GM12878 (cell line): ENCODE measurements around the gene TIGD4. TPM values are rescaled to one million over a fixed set of nuclear protein-coding genes. Genes with fewer than 3 reads are reported as not detected.

Experiments used
- ATAC-seq: fragments of 200-7000 bp; cut with Tn5 transposase; 3 replicates; pipeline ENCODE4 v1.9.1; 2020; ENCODE audit warnings: mild to moderate bottlenecking, moderate library complexity
- BruUV-seq: library from RNA; stranded (reverse); fragments of 400-500 nt; replicated peaks from 2 replicates; lab custom pipeline; 2021; lab: Mats Ljungman, UMichigan
- CTCF ChIA-PET: fragments of 300-600 bp; sonication (Branson Sonifier 250); formaldehyde crosslinking; extraction: SDS; loops from one replicate; lab custom pipeline; 2021; ENCODE audit warnings: inconsistent platforms; lab: Yijun Ruan, JAX
- POLR2A ChIA-PET: fragments of 350-600 bp; formaldehyde crosslinking; extraction: SDS; loops from one replicate; lab custom pipeline; 2021; ENCODE audit warnings: inconsistent platforms; lab: Charles Lee
- RAD21 ChIA-PET: fragments of 300-600 bp; sonication (Branson Sonifier 250); formaldehyde crosslinking; loops from one replicate; lab custom pipeline; 2023; ENCODE audit warnings: antibody characterized with exemption; ENCODE audit not compliant: unreplicated experiment; lab: Charles Lee
- SMC1A ChIA-PET: fragments of 300-600 bp; sonication (Branson Sonifier 250); formaldehyde crosslinking; loops from one replicate; lab custom pipeline; 2023; ENCODE audit not compliant: unreplicated experiment, uncharacterized antibody; lab: Charles Lee
- DNase-seq: peaks from one replicate; pipeline ENCODE4 v3.0.0-alpha.2; 2011; ENCODE audit warnings: low read depth, low spot score
- FAIRE-seq: peaks from 3 replicates; lab custom pipeline; 2011; peaks lifted over from hg19 to GRCh38; lab: Jason Lieb, UNC
- H2AFZ ChIP-seq: 2 replicates; pipeline ENCODE4 v1.6.0; 2011; ENCODE audit warnings: low read depth, low read length, control low read depth; ENCODE audit not compliant: control insufficient read depth
- H3K27ac ChIP-seq: 2 replicates; pipeline ENCODE4 v1.5.1; 2011; ENCODE audit warnings: control low read depth; ENCODE audit not compliant: control insufficient read depth, insufficient read depth
- H3K27me3 ChIP-seq, 2 experiments: replicated peaks in 1 of 2; 2 replicates each; pipeline versions ENCODE4 v1.6.0 to v1.6.1; 2011; ENCODE audit warnings: low read length in 1 of 2; ENCODE audit not compliant: control insufficient read depth in 2 of 2, insufficient read depth in 2 of 2
- H3K36me3 ChIP-seq, 2 experiments: 2 replicates each; pipeline ENCODE4 v1.5.1; 2011; ENCODE audit warnings: low read length in 1 of 2; ENCODE audit not compliant: control insufficient read depth in 2 of 2, insufficient read depth in 2 of 2
- H3K4me1 ChIP-seq: 2 replicates; pipeline ENCODE4 v1.6.1; 2011; ENCODE audit warnings: mild to moderate bottlenecking, low read length, moderate library complexity, mixed read lengths; ENCODE audit not compliant: control insufficient read depth, insufficient read depth
- H3K4me2 ChIP-seq: 2 replicates; pipeline ENCODE4 v1.6.0; 2011; ENCODE audit warnings: control low read depth; ENCODE audit not compliant: control insufficient read depth, insufficient read depth
- H3K4me3 ChIP-seq: fragments of 200-600 bp; sonication (generic); 2 replicates; pipeline ENCODE4 v1.5.1; 2016
- H3K79me2 ChIP-seq: 2 replicates; pipeline ENCODE4 v1.6.0; 2011; ENCODE audit warnings: low read length; ENCODE audit not compliant: control insufficient read depth, insufficient read depth
- H3K9ac ChIP-seq: 2 replicates; pipeline ENCODE4 v1.8.0; 2011; ENCODE audit warnings: low read length, control low read depth, mixed read lengths; ENCODE audit not compliant: control insufficient read depth, insufficient read depth
- H3K9me3 ChIP-seq: replicated peaks from 3 replicates; pipeline ENCODE4 v1.5.1; 2011; ENCODE audit warnings: mild to moderate bottlenecking, low read length; ENCODE audit not compliant: control insufficient read depth, insufficient read depth
- H4K20me1 ChIP-seq: 2 replicates; pipeline ENCODE4 v1.6.0; 2011; ENCODE audit not compliant: control insufficient read depth, insufficient read depth
- ATF3 ChIP-seq: IDR thresholded peaks from 2 replicates; pipeline ENCODE4 v1.6.1; 2011; ENCODE audit warnings: low read depth, mild to moderate bottlenecking, low read length, moderate library complexity, borderline replicate concordance; ENCODE audit errors: extremely low read depth
- BHLHE40 ChIP-seq, 2 experiments: fragments of 450-650 bp in 1 of 2; IDR thresholded peaks; 2 replicates each; pipeline ENCODE4 v1.6.1; 2011 to 2017; ENCODE audit warnings: low read depth in 2 of 2, borderline replicate concordance in 1 of 2, improper control_type of control experiment in 1 of 2, low read length in 1 of 2, mild to moderate bottlenecking in 1 of 2
- BRCA1 ChIP-seq: IDR thresholded peaks from 2 replicates; pipeline ENCODE4 v1.6.1; 2011; ENCODE audit warnings: low read depth, low read length, improper control_type of control experiment
- HDAC6 ChIP-seq: fragments of 200-600 bp; sonication (generic); IDR thresholded peaks from one replicate; pipeline ENCODE4 v1.8.0; 2017; ENCODE audit warnings: antibody characterized with exemption; ENCODE audit not compliant: unreplicated experiment
- HDGF ChIP-seq: fragments of 450-650 bp; IDR thresholded peaks from 2 replicates; pipeline ENCODE4 v1.6.1; 2016; ENCODE audit warnings: antibody characterized with exemption
- MEF2A ChIP-seq: IDR thresholded peaks from 2 replicates; pipeline ENCODE4 v1.6.1; 2011; ENCODE audit warnings: low read depth, mild to moderate bottlenecking, low read length, moderate library complexity; ENCODE audit not compliant: insufficient read depth
- NFIC ChIP-seq: IDR thresholded peaks from 2 replicates; pipeline ENCODE4 v1.6.1; 2012; ENCODE audit warnings: low read depth, mild to moderate bottlenecking, inconsistent platforms, low read length, moderate library complexity
- NFYB ChIP-seq: IDR thresholded peaks from 2 replicates; pipeline ENCODE4 v1.6.1; 2011; ENCODE audit warnings: low read depth, mild to moderate bottlenecking, low read length, improper control_type of control experiment, moderate library complexity; ENCODE audit not compliant: insufficient read depth
- SIN3A ChIP-seq: IDR thresholded peaks from 2 replicates; pipeline ENCODE4 v1.6.1; 2012; ENCODE audit warnings: low read depth, low read length, improper control_type of control experiment
- SMAD5 ChIP-seq: IDR thresholded peaks from 2 replicates; pipeline ENCODE4 v1.6.1; 2016; ENCODE audit warnings: antibody characterized with exemption, low read depth
- TBL1XR1 ChIP-seq: IDR thresholded peaks from 2 replicates; pipeline ENCODE4 v1.6.1; 2012; ENCODE audit warnings: low read depth, low read length, improper control_type of control experiment
- WGBS: methylation state at CpG from one replicate; pipeline ENCODE4 v1.1.6; 2016; ENCODE audit warnings: low lambda C conversion rate; ENCODE audit not compliant: insufficient replicate concordance, insufficient coverage; ENCODE audit errors: missing lambda C conversion rate; 5-methylcytosine and 5-hydroxymethylcytosine counted together
- in situ Hi-C: fragments of 300-500 bp; cut with MboI; formaldehyde crosslinking; loops from 9 replicates; pipeline ENCODE4 v1.14.3; 2018; ENCODE audit warnings: mixed read lengths
- intact Hi-C: fragments of 100-400 bp; cut with micrococcal nuclease; formaldehyde crosslinking; loops from one replicate; pipeline ENCODE4 v1.14.2; 2022; ENCODE audit not compliant: unreplicated experiment
- polyA plus RNA-seq, 11 experiments: library from polyadenylated mRNA; depleted of rRNA in 4 of 11; unstranded in 6 of 11; stranded (reverse) in 5 of 11; fragments of >200 nt; fragmentation: Nextera tagmentation in 4 of 11; fragmentation: Illumina TruSeq in 1 of 11; extraction: Ambion mirVana in 4 of 11; extraction: Trizol in 1 of 11; gene quantifications; 1 replicate in 1 of 11; 2 replicates in 10 of 11; pipeline versions ENCODE4 v1.2.1 to v1.2.3, GENCODE V29; 2011 to 2016; ENCODE audit warnings: inconsistent platforms in 2 of 11, missing spikeins in 2 of 11, low read depth in 1 of 11
- total RNA-seq, 4 experiments: library from RNA; depleted of rRNA in 3 of 4; stranded (reverse); fragments of >200 nt in 3 of 4; fragmentation: Illumina TruSeq in 1 of 4; extraction: Trizol in 1 of 4; gene quantifications; 2 replicates each; pipeline versions ENCODE4 v1.2.1 to v1.2.3, GENCODE V29; 2013 to 2021

TIGD4 gene
- total and polyA plus RNA-seq, 10 of the 15 experiments (the other 5 are each of a cell fraction or from before 2014, with no cell fraction given) = 0.20 to 1.6 (median 0.48) TPM

- TF ChIP-seq NFIC = no peak
- TF ChIP-seq ATF3 = no peak
- TF ChIP-seq SMAD5 = no peak
- no peak for TF ChIP-seq HDGF
- no peak for TF ChIP-seq NFYB
- TF ChIP-seq BRCA1 = no peak
- no peak for TF ChIP-seq HDAC6
- TF ChIP-seq BHLHE40 (IDR thresholded peaks at IDR 0.05; ENCODE audit: borderline replicate concordance in 1 of 2, low read depth in 2 of 2, low read length in 1 of 2) = no peak
Observed at GRCh38 chr4:152748619-152749018, 30.9 kb downstream of the TIGD4 start (continued).

- FAIRE-seq = no peak
- H3K79me2 ChIP-seq = no peaks in the 10 kb centered on the region
- TF ChIP-seq SIN3A (no peak), MEF2A (no peak), TBL1XR1 (no peak)
- TF ChIP-seq, all 136 proteins: peak for 0
- no peaks in the 10 kb centered on the region; the same call in 2 of the 3 replicates for H3K9me3 ChIP-seq
- BruUV-seq = no TSS peak
- no peaks in the 10 kb centered on the region for H3K27me3 ChIP-seq
- no peak overlapping the region for H3K27ac ChIP-seq
- in situ Hi-C loops = no loop called here
- ChIA-PET SMC1A (no interaction called here), POLR2A (no interaction called here), RAD21 (no interaction called here), CTCF (no interaction called here)
- H4K20me1 ChIP-seq = no peaks in the 10 kb centered on the region
- ATAC-seq = no peak
- no peak for DNase-seq
- intact Hi-C loops = no loop called here
- H2AFZ ChIP-seq = no peak overlapping the region
- H3K4me3 ChIP-seq = no peak overlapping the region
- WGBS = 0% methylated on average over 2 of the region's 2 CpGs
- H3K4me1 ChIP-seq = no peaks in the 10 kb centered on the region
- no peak overlapping the region for H3K4me2 ChIP-seq
- H3K9ac ChIP-seq = no peak overlapping the region
- H3K36me3 ChIP-seq = no peaks in the 10 kb centered on the region
Observed at GRCh38 chr4:152747444-152747843, 32.1 kb downstream of the TIGD4 start.
